Measurements from ENCODE around the gene HOXD9.

DNA sequence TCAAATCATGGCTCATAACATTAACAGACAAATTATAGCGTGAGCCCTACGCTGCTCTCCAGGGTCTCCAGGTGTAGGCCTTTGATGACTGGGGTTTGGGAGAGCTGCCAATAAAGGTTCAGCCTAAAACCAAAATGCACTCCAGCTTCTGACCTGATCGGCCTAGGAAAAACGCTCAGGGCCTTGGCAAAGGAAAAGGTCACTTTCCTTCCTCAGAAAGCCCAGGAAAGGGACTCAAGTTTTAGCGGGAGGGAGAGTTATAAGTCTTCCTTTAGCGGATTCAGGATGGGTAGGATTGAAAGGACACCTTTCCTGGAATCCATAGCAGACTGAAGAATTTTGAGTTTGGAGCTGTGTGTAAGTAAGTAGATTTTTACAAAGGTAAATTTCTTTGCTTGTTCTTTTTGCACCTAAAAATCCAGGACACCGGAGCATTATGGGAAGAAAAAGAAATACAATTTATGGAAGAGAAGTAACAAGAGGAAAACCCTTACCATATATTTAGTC, 47.5 kb upstream of the HOXD9 start:
- TF ChIP-seq, protein P1, sequence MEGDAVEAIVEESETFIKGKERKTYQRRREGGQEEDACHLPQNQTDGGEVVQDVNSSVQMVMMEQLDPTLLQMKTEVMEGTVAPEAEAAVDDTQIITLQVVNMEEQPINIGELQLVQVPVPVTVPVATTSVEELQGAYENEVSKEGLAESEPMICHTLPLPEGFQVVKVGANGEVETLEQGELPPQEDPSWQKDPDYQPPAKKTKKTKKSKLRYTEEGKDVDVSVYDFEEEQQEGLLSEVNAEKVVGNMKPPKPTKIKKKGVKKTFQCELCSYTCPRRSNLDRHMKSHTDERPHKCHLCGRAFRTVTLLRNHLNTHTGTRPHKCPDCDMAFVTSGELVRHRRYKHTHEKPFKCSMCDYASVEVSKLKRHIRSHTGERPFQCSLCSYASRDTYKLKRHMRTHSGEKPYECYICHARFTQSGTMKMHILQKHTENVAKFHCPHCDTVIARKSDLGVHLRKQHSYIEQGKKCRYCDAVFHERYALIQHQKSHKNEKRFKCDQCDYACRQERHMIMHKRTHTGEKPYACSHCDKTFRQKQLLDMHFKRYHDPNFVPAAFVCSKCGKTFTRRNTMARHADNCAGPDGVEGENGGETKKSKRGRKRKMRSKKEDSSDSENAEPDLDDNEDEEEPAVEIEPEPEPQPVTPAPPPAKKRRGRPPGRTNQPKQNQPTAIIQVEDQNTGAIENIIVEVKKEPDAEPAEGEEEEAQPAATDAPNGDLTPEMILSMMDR (conservative IDR thresholded peaks at IDR 0.05): no peak
- no peak for TF ChIP-seq EZH2 (IDR thresholded peaks at IDR 0.05; ENCODE audit: low read depth)

All from PC-9 (cell line).